Ramos (cell line): ENCODE measurements around the gene DSCAML1.

Experiments
- in situ Hi-C: fragments of 300-500 bp; cut with MboI; formaldehyde crosslinking; loops from one replicate; pipeline ENCODE4 v1.14.3; 2022; ENCODE audit warnings: low sequenced_read_pairs; ENCODE audit not compliant: unreplicated experiment

DSCAML1 gene

GRCh38 chr11:117444711-117445658 lies 352.0 kb downstream of the DSCAML1 start:
- in situ Hi-C loops = no loop called here

GRCh38 chr11:117444256-117444655 lies 352.8 kb downstream of the DSCAML1 start:
- in situ Hi-C loops = no loop called here

GRCh38 chr11:117443266-117444186 lies 353.5 kb downstream of the DSCAML1 start:
- in situ Hi-C loops = no loop called here

DNA sequence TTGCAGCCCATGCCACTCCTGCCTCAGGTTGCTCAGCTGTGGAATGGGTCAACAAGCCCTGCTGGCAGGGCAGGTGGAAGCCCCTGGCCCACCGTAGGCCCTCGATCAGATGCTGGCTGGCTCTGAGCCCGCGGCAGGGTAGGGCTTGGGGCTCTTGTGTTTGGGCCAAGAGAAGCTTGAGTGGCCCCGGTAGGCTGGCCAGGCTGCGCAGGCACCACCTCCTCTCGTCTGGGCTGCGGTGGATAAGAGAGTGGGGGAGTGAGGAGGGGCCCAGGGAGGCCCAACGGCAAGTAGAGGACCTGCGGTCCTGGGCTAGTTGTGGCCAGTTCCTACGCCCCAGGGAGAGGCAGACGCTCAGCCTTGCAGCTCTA lies 354.2 kb downstream of the DSCAML1 start:
- in situ Hi-C loops = no loop called here

DNA sequence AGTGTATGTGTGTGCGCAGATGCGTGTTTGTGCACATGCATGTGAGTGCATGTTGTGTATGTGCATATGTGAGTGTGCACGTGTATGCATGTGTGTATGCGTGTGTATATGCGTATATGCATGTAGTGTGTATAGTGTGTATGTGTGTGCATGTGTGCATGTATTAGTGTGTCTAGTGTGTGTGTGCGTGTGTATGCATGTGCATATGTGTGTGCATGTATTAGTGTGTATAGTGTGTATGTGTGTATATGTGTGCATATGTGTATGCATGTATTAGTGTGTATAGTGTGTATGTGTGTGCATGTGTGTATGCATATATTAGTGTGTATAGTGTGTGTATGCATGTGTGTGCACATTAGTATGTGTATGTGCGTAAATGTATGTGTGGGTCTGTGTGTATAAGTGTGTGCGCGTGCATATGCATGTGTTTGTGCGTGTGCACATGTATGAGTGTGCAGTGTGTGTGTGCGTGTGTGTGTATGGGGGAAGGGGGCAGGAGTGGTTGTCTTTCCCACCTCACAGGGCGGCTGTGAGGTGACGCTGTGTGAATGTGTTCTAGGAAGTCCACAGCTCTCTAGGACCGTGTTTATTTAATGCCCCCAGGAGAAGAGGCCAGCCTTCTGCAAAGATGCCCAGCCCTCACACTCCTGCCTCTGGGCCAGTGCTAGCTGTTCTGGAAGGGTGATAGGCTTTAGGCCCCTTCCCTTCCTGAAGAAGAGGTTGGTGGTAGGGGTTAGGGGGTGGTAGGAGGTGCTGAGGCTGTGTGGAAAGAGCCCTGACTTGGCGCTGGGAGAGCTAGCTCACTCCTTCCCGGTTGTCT lies 354.8 kb downstream of the DSCAML1 start:
- in situ Hi-C loops = no loop called here

- in situ Hi-C loops = no loop called here
Observed at GRCh38 chr11:117441146-117441975, 355.7 kb downstream of the DSCAML1 start.

GRCh38 chr11:117440258-117440657 lies 356.8 kb downstream of the DSCAML1 start:
- in situ Hi-C loops = no loop called here

DNA sequence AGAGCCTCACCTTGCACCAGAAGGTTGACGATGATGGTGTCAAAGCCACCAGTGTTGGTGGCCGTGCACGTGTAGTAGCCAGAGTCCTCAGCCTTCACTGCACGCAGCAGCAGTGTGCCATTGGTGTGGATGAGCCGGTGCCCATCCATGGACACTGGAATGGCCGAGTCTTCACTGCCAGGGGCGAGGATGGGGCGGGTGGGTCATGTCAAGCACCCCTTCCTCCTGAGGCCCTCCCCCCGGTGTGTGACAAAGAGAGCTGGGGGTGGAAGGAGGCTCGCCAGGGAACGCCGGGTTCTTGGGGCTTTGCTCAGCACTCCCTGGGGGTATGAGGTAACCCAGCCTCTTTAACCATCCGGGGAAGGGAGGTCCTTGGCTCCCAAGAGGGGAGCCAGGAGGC lies 357.8 kb downstream of the DSCAML1 start:
- in situ Hi-C loops = no loop called here

DNA sequence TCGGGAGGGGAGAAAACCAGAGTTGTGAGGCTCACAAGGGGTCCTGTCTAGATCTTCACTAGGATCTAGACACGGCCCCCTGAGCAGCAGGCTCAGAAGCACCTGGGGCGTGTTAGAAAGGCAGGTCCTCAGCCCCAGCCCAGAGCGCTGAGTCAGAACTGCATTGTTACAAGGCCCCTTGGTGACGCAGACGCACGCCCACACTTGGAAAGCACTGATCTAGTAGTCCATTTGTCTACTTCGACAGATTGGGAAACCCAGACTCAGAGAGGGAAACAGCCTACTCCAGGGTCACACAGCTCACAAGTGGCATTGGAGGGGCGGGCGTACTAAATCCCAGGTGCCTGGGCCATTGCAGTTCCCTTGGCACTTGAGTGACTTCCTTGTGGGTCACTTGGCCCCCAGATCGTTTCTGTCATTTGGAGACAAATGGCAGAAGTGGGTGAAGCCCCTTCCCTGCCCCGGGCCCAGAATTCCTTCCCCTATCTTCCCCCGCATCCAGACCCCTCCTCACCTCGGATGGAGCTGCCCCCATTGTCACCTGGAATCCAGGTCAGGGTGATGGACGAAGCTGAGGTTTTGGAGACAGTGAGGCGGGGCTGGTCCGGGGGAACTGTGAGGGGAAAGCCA lies 358.5 kb downstream of the DSCAML1 start:
- in situ Hi-C loops = no loop called here

- in situ Hi-C loops = no loop called here
Observed at GRCh38 chr11:117437791-117438130, 359.3 kb downstream of the DSCAML1 start.

DNA sequence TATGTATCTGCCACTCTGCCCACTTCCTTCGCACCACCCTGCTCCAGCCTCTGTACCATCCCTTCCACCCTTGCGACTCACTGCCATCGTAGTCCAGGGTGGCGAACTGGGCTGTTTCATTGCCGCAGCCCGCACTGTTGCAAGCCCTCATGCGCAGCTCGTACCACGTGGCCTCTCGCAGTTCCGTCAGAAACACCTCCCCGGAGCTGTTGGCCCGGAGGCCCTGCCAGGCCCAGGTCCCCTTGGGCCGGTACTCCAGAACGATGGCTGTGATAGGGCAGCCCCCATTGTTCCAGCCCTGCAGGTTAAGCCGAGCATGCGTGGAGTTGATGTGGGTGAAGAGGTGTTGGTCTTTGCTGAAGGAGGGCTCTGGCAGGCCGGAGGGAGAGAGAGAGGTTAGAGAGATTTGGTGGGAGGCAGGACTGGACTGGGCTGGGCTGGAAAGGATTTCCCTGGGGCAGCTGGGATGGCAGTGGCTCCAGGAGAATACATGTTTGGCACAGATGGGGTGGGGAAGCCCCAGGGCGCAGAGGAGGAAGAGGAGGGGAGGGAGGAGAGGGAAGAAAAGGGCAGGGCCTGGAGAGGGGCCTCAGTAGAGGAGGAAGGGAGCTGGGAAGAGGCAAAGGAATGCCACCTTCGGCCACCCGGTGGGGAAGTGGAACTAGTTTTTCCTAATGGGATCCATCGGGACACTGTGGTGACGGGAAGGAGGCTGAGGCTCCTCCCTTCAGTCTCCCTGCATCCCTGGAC lies 359.8 kb downstream of the DSCAML1 start:
- in situ Hi-C loops = no loop called here

GRCh38 chr11:117435326-117435725 lies 361.7 kb downstream of the DSCAML1 start:
- in situ Hi-C loops = no loop called here

GRCh38 chr11:117434481-117434880 lies 362.5 kb downstream of the DSCAML1 start:
- in situ Hi-C loops = no loop called here

GRCh38 chr11:117433717-117434116 lies 363.3 kb downstream of the DSCAML1 start:
- in situ Hi-C loops = no loop called here

GRCh38 chr11:117431436-117431835 lies 365.6 kb downstream of the DSCAML1 start:
- in situ Hi-C loops = no loop called here

DNA sequence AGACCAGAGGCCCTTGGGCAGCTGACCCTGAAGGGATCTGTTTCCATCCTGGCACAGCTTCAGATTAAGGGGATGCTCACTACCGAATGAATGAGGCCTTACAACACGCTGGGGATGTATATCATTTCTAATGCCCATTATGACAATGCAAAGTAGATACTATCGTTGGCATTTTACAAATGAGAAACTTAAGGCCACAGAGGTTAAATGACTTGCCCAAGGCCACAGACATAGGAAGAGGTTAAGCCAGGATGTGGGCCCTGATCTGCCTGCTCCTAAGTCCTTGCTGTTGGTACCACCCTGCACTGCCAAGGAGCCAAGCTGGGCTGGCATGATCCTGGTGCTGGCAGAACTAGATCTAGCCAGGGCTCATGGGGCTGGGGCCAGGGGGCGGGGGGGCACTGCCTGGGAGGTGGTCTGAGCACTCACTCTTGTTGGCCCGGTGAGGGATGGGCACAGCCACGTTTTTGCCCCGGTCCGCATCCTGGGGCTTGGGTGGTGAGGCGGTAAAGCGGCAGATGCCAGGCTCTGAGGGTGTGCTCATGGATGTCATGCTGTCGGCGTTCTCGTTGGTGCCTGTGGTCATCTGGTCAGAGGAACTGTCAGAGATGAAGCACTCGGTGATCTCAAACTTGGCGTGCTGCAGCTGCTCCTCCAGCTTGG lies 366.6 kb downstream of the DSCAML1 start:
- in situ Hi-C loops = no loop called here

- in situ Hi-C loops = no loop called here
Observed at GRCh38 chr11:117428856-117429229, 368.2 kb downstream of the DSCAML1 start.
